HG03354 (cell line): Measurements from ENCODE around the gene SORBS2.

Source experiments
- ATAC-seq: cut with Tn5 transposase; IDR thresholded peaks from one replicate; pipeline ENCODE4 v1.9.1; 2021; ENCODE audit warnings: mild to moderate bottlenecking; ENCODE audit not compliant: unreplicated experiment, poor library complexity, severe bottlenecking

The SORBS2 gene

DNA sequence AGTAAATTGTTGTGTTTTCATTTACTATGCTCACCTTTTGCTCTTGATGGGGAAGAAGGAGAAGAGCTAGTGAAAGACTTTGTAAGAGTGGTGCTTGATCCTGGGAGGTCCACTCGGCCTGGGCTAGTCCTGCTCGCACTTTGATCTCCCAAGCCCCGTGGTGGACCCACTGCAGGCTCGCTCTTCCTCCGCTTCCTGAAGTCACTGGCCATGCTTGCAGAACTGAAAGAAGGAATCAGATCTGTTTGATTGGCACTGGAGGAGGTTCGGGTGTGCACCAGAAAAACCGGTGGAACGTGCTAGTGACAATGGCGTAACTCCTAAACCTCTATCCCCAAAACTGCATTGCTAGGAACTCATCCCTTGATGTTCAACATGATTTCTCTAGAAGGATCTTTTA, 185.2 kb downstream of the SORBS2 start:
- no peak for ATAC-seq

DNA sequence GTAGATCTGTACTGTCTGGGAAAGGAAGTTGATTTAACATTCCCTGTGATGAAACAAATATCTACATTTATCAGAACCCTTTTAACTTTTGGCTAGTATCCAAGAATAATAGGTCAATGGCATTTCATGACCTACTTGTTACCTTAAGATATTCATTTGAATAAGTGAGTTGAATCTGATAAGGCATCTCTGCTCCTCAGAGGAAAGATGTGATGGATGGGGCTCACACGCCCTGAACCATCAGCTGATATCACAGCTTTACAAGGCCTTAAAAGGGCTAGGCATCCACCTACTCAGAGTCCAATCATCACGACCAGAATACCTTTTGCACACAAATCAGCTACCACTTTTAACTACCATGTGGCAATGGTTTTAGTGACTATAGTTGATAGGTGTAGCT, 186.5 kb downstream of the SORBS2 start:
- no peak for ATAC-seq

DNA sequence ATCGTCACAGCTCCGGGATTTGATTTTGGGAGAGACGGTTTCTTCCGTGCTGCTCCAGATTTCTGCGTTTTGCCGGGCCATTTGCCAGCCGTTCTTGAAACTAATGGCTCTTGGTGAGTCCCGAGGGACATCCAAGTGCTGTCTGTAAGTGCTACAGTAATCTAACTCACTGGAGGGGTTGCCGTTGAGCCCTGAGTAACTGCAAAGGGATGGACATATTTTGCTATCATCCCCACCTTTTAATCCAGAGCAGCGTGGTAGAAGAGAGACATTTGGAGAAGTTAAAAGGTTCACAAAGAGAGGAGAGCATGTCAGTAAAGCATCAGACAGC, 187.8 kb downstream of the SORBS2 start:
- no peak for ATAC-seq

DNA sequence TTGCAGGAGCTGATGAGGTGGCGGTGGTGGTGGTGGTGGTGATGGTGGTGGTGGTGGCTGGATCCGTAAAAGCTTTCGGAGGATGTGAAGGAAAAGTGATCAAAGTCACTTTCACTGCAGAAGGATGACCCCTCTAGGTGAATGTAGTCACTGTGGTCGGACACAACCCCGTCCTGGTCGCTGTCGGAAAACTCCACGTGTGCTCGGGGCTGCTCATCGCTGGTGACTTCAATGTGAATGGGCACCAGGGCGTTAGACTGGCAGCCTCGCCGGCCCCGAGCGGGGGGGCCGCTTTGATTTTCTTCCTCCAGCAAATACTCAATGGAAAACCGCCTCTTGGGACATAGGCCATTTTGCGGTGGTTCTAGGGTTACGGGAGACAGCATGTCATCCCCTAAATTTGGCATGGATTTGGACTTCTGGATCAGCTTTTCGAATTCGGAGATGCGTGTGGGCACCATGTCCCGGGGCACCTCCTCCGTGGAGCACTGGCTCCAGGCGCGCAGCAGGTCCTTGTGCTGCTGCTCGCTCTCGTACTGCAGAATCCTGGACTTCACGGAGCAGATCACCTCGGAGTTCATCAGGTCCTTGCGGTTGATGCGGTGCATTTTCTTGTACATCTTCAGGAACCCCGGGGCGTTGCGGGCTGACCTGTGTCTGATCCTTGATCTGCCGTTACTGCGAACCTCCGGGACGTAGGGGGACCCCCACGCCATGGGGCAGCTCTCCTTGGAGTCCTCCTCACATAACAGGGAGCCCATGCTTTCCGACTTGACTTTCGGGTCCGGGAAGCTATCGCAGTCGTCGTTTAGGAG, 188.3 kb downstream of the SORBS2 start:
- no peak for ATAC-seq

DNA sequence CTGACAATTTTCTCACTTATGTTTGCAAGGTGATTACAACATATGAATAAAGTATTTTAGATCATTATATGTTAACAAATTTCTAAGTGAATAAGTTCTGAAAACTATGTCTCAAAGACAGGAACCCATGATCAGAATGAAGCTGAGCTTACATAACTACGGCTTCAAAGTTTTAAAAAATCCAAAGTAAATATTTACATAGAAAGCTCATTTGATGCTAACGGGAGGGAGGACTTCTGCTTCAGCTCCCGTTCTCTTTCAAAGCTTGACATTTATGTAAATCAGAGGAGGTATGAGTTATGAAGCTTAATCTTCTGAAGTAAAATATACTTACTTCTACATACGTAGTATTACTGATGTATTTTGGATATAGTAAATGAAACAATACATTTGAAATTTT, 203.8 kb downstream of the SORBS2 start:
- ATAC-seq = no peak

DNA sequence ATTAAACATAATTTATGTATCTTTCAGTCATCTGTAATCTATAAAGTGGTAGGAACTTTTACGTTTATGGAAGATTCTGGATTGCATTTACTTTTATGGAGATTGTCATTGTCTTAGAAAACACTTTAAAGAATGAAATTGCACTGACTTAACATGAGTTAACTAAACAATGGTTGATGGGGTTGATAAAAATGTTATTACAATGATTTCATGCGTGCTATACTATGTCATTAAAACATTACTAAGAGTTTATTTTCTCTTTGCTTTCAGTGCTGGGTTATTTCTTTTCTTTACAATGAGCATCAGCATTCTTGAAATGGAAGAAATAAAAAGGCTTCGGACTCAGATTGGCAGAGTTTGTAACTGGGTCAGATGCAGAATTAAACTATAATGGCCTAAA, 209.6 kb downstream of the SORBS2 start:
- no peak for ATAC-seq

DNA sequence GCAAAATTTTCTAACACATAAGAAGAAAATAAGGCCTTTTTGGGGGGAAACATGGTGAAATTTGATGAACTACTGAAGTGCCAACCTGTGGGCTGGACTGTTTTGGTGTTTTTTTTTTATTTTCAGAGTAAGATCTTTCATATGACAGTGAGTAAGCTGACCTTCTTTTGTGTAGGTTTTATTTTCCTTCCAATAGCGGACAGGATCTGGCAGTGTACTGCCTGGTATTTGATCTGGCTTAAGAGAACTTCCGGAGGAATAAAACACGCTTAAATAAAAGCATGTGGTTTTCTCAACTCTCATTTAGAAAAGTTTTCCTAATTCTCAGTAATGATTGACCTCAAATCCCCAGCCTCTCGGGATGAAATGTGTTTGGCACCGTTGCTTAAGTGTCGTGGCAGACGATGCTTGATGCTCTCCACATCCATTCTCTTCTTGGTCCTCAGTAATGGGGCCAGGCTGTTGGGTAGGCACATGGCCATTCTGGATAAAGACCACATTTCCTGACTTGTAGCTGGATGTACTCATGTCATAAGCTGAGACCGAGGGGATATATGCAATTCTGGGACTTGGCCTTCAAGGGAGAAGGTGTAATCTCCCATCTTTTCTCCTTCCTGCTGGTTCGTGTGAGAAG, 211.1 kb downstream of the SORBS2 start:
- ATAC-seq = no peak

DNA sequence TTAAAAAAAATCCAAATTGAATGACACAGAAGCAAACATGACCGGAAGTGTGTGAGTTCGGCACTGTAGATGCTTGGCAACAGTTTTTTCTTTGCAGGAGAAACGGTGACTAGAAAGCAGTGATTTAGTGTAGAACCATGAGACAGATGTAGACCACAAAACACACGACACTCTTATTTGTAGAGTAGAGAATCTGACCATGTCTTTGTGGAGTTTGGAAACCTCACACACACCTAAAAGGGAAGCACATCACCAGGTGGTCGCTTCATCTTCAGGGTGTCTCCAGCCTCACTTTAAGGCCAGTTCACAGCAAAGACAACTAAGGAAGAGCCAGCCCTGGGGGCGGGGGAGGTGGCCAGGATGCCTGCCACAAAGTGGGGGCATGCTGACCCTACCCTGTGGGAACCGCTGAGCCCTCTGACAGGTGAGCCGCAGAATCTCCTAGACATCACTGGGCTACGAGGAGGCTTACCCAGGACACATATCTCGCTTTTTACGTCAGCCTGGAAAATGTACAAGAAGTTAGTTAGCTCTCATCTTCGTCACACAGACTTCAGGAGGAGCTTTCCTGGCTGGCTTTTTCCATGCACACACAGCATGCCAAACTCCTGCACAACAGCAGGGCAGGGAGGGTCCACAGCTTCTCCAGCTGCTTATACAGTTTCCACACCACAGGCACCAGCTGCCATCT, 212.3 kb downstream of the SORBS2 start:
- no peak for ATAC-seq

DNA sequence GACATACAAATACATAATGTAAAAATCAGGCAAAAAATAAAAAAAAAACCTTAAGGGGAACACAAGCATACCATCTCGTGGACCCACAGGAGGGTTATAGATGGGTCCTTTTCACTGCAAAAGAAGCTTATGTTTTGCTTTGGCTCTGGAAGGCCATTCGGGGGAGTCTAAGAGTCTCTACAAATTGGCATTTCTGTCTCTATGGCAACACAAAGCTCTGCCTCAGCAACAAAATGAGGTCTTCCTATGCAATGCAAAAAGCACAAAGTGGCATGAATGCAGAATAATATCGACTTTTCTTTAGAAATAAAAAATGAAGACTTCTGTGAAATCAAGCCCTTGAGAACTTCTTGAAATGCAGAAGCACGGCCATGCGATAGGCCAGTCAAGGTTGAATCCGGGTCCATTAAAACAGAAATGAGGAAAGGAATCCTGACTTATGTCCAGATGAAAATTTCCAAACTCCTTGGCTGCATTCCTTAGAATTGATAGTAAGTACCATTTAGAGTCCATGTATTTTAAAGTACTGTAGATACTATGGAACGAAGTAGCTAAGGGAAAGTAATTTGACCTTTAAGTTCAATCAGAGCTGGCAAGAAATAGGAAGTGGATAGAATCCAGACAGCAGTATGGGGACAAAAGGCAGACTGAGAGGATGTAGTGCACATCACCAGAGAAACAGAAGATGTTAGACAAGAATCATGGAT, 213.0 kb downstream of the SORBS2 start:
- no peak for ATAC-seq

DNA sequence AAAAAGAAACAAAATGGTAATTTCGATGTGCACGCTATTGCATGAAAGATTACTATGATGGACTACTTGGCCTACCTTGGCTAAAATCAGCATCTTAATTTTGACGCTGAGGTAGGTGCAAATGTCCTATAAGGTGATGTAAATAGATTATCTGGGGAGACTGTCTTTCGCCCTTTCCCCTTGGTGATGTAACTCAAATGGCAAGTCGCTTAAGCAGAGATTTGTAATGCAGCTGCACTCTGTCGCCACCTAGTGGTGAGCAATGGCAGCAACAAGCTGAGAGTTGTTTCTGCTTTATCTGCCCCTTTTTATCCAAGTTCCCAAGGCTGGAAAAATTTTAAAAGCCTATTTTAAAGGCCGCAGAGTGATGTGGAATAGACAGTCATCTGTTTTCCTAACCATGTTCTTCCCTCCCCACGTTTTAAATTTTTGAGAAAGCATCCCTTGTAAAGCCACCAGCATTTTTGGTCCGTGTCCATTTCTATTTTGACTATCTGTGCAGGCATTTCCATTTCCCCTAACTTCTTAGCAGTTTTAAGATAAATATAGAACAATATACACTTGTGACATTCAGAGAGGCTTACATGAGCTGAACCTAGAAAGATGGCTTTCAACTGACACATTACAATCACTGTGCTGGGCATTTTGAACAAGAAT, 214.3 kb downstream of the SORBS2 start:
- peak; percentile 94 for ATAC-seq

DNA sequence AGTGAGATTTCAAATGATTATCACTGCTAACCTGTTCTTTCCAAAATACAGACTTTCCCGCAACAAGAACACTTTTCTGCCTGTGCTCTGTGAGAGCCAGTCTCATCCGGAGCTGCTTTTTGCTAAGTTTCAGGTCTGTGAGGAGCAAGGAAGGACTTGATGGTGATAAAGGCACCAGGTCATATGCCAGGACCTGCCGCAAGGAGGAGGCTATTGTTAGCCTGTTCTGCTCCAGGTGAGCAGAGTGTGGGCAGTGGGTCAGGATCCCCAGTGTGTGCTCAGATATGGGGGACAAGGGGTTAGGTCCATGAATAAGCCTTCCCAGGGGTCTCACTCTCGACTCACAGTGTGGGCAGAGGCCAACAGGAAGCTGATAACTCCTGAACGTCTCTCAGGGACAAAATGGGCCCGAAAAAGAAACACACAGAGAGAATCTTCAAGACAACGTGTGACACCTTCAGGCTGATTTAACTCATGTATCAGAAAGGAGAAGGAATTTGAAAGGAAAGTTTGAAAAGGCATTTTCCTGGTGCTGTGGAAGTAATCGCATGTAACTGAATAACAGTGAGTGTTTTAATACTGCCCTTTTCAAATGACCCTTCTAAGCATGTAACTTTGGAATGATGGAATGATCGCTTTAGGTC, 219.0 kb downstream of the SORBS2 start:
- no peak for ATAC-seq

DNA sequence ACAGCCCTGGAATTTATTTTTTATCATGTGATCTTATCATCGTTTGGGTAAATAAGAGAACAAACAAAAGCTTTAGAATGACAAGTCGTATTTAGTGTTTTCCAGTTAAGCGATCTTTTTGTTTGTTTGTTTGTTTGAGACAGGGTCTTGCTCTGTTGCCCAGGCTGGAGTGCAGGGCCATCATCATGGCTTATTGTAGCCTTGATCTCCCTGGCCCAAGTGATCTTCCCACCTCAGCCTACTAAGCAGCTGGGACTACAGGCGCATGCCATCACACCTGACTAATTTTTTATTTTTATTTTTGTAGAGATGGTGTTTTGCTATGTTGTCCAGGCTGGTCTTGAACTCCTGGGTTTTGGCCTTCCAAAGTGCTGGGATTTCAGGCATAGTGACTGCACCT, 219.6 kb downstream of the SORBS2 start:
- ATAC-seq = no peak

DNA sequence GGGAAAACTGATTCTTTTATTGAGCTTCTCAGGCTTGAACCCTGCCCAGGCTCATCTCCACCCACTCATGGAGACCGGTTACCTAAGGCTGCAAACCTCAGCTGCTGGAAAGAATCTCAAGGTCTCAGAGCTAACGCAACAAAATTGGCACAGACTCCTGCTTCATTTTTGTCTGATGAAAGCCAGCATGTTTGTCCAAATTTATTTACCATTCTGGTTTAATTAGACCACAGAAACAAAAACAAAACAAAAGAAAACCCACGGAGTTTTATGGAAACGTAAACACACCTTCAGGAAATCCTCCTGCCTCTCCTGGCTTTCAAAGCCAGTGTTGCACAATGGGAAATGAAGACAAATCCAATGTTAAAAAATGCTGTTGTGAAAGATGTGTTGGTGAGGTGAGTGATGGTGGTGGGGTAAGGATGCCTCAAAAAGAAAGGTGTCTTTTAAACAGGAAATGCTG, 220.3 kb downstream of the SORBS2 start:
- no peak for ATAC-seq

DNA sequence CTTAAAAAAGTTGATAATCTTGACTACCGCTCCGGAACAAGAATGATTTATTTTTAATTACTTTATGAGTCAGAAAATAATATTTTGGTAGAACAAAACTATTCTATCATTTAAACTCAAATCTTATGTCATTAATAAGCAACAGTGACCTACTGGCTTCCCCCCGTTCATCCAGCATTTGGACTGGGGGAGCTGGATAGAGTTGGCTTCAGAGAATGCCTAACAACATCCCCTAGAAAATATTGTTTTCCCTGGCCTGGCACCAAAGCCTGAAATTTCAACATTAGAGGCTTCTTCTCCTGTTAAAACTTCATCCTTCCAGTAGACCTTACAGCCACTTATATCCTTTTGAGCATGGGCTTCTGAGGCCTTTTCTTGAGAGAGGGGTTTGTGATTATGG, 221.0 kb downstream of the SORBS2 start:
- ATAC-seq = no peak

DNA sequence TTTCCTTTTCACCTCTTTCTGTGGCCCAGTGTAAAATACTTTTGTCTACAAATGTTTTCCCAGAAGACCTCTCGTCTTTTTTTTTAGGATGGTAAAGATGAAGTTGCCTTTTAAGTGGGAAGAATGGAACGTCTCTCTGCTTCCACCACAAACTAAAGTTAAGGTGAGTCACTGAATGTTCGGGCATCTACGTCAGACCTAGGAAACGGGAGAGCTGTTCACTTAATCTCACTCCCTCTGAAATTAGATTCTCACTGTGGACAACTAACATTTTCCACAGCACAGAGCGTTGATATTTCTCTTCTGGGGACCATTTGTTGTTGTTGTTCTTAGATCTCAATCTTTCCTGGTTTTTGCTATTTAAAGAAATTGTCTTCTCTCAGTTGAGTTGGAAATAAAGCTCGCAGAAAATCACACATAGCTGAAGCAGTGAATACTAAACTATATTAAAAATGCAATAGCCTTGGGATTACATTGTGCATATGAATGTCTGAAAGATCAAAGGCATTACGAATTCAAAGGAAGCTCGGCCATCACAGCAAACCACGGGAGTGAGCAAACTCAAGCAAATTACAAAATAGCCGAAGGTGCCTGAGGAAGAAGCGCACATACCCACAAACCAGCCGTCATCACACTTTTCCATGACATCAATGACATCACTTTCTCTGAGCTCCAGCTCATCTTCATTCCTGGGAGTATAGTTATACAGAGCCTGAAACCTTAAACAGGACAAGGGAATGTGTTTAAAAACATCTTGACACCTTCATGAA, 222.7 kb downstream of the SORBS2 start:
- no peak for ATAC-seq

DNA sequence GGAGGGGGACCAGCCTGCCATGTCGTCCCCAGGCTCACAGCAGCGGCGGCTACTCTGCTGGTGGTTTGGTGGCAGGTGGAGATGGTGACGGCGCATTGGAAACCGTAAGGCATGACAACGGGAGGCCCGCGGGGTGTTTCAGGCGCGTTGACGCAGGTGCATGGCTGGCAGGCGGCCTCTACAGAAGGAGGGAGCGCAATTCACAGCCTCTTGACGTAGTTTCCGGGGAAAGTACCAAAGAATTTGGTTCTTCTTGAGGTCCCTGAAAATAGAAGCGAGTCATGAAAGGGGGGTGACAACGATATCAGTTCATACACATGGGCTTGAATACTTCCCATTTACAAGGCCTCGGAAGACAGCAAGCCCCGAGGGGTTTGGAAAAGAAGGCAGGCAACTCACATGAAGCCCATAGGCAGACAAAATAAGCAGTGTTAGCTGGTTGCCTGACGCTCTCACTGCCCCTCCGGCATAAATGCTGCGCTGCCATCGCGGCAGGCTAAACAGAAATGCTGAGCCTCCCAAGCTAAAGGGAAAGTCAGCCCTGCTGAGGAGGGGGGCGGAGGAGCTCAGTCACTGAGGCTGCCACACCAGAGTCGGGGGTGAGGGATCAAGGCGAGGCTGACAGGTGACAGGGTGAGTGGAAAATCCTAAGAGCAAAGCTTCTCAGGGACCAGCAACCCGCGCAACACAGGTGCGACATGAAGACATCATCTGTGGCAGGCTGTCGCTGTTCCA, 224.4 kb downstream of the SORBS2 start:
- peak; percentile 99 for ATAC-seq

DNA sequence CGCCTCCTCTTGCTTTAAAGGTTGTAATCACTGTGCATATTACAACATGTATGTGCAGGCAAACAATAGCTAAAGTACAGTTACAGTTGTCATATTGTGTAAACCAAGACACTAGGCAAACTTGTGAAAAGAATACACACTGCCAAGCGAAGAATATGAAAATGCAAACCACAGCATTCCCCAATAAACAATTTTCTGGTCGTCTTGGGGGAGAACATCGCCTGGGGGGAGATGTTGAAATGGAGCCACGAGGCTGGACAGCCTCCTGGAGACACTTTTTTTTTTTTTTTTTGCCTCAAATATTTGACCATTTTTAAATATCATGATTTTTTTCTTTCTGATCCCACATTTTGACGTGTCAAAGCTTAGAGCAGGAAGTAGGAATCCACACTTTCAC, 225.0 kb downstream of the SORBS2 start:
- ATAC-seq = peak; percentile 3

DNA sequence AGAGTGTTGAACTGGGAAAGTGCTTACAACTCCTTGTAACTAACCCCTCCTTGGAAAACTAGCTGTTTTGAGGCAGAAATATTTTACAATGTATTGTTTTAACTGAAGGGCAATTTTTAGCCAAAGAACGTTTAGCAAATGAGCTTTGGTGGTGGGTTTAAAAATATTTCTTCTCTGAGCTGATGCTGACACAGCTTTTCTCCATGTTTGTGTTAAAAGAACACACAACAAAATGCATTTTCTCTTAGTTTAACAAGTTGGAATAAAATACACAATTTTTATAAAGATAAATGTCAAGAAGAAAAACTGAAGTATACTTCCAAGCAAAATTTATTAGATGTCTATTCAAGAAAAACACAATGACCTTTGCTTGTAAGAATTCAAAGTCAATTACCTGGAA, 226.8 kb downstream of the SORBS2 start:
- no peak for ATAC-seq
